Mucosa of stomach (tissue), 1 donor: ENCODE data around the gene CNTD1.
"Not testable (repeated sequence)": the region's sequence is repeated elsewhere in the genome, so short reads cannot be mapped to it uniquely, and the experiment has no call there.

Experiments used
- H3K27me3 ChIP-seq: one replicate; pipeline ENCODE4 v1.7.0; 2013; ENCODE audit warnings: mild to moderate bottlenecking, low read length; ENCODE audit not compliant: control insufficient read depth, insufficient read depth
- H3K36me3 ChIP-seq: one replicate; pipeline ENCODE4 v1.7.0; 2013; ENCODE audit warnings: low read length; ENCODE audit not compliant: control insufficient read depth, insufficient read depth
- H3K4me1 ChIP-seq: one replicate; pipeline ENCODE4 v1.7.0; 2013; ENCODE audit warnings: mild to moderate bottlenecking, low read length; ENCODE audit not compliant: control insufficient read depth, insufficient read depth
- H3K4me3 ChIP-seq: one replicate; pipeline ENCODE4 v1.7.0; 2013; ENCODE audit warnings: low read length
- H3K9ac ChIP-seq: one replicate; pipeline ENCODE4 v1.7.0; 2013; ENCODE audit warnings: mild to moderate bottlenecking, low read length, moderate library complexity
- H3K9me3 ChIP-seq: one replicate; pipeline ENCODE4 v1.7.0; 2013; ENCODE audit warnings: mild to moderate bottlenecking, low read length, moderate library complexity; ENCODE audit not compliant: control insufficient read depth
- donor health status: Pancreatic carcinoma.

Gene CNTD1

DNA sequence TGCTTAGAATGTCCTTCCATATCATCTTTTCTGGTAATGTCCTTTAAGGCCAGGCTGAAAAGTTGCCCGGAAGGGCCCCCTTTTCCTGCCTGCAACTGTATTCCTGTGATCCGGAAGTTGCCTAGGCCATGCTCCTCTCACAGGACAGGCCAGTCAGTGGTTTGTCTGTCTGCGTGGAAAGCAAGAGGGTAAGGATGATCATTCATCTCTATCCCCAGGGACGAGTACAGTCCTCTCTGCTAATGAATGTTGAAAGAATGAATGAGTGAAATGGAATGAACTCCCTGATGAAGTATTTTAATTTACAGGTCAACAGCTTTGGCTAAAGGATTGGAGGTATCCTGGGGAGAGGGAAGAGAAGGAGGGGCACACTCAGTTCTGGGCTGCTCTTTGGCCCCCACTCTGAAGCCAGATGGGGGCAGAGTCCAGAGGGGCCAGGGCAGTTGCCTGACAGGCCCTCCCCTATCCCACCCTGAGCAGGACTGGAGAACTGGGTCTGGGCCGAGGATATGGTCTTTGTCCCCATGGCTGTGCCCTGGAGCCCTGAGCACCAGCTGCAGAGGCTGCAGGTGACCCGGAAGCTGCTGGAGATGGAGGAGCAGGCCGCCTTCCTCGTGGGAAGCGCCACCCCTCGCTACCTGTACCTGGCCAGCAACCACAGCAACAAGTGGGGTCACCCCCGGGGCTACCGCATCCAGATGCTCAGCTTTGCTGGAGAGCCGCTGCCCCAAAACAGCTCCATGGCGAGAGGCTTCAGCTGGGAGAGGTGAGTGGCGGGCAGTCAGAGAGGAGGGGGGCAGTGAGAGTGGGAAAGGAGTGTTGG, 55.5 kb downstream of the CNTD1 start:
- H3K4me3 ChIP-seq, result no peak overlapping the region
- no peaks in the 10 kb centered on the region for H3K9me3 ChIP-seq
- no peaks in the 10 kb centered on the region for H3K36me3 ChIP-seq
- peaks cover 7% of the 10 kb centered on the region for H3K27me3 ChIP-seq
- H3K4me1 ChIP-seq, result peaks cover 14% of the 10 kb centered on the region
- no peak overlapping the region for H3K9ac ChIP-seq

DNA sequence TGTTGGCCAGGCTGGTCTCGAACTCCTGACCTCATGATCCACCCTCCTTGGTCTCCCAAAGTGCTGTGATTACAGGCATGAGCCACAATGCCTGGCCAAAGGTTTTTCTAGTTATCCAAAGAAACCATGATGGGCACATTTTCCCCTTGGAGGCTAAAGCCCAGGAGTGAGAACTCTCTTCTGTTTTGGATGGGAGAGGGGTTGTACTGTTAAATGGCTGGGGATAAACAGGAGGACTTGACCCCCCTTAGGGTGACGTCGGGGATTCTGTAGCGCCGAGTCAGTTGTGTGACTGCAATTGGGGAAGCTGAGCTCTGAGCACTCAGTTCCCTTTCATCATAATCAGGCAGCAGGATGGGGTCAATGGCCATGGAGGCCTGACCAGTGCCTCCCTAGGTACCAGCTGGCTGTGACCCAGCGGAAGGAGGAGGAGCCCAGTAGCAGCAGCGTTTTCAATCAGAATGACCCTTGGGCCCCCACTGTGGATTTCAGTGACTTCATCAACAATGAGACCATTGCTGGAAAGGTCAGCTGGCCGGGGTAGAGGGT, 56.5 kb downstream of the CNTD1 start:
- Histone ChIP-seq H3K36me3 (no peaks in the 10 kb centered on the region), H3K4me1 (peaks cover 6% of the 10 kb centered on the region), H3K9ac (no peak overlapping the region), H3K27me3 (no peaks in the 10 kb centered on the region), H3K4me3 (no peak overlapping the region), H3K9me3 (no peaks in the 10 kb centered on the region)

DNA sequence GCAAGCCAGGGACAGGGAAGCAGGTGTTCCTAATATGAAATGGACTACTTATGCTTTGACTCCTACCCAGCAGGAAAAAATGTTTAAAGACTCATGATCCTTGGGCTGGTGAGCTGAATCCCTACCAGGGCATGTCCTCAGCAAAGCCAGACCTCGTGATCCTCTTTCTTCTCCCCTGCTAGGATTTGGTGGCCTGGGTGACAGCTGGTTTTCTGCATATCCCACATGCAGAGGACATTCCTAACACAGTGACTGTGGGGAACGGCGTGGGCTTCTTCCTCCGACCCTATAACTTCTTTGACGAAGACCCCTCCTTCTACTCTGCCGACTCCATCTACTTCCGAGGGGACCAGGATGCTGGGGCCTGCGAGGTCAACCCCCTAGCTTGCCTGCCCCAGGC, 57.4 kb downstream of the CNTD1 start:
- H3K4me3 ChIP-seq, H3K9ac ChIP-seq, H3K9me3 ChIP-seq, H3K27me3 ChIP-seq, H3K4me1 ChIP-seq, H3K36me3 ChIP-seq: not testable (repeated sequence)

DNA sequence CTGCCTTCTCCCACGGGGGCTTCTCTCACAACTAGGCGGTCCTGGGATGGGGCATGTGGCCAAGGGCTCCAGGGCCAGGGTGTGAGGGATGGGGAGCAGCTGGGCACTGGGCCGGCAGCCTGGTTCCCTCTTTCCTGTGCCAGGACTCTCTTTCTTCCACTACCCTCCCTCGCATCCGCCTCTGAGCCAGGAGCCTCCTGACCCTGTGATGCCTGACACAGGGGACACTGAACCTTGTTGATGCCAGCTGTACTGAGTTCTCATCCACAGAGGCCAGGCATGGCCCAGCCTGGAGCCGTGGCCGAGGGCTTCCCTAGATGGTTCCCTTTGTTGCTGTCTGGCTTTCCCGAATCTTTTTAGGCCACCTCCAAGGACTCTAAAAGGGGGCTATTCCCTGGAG, 57.9 kb downstream of the CNTD1 start:
- H3K4me3 ChIP-seq, result not testable (repeated sequence)

DNA sequence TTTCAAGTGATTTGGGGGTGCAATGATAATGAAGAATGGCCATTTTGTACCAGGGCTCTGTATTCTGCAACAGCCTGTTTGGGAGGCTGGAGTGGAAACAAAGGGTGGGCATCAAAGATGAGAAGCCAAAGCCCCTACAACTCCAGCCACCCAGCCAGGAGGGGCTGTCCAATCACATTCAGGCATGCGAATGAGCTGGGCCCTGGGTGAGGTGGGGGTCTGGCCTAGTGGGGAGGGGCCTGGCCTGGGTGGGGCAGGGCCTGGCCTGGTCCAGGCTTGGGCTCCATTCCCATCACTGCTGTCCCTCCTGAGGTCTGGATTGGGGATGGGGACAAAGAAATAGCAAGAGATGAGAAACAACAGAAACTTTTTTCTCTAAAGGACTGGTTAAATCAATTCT, 58.7 kb downstream of the CNTD1 start:
- Histone ChIP-seq H3K9me3 (no peaks in the 10 kb centered on the region), H3K27me3 (no peaks in the 10 kb centered on the region), H3K9ac (no peak overlapping the region), H3K36me3 (no peaks in the 10 kb centered on the region), H3K4me3 (no peak overlapping the region), H3K4me1 (no peaks in the 10 kb centered on the region)

More for the DNA sequence above, 57.9 kb downstream of the CNTD1 start:
- H3K27me3 ChIP-seq, H3K9ac ChIP-seq, H3K9me3 ChIP-seq, H3K4me1 ChIP-seq, H3K36me3 ChIP-seq: not testable (repeated sequence)
